RCC 7860 (cell line): ENCODE results near the gene GARIN5A.

Experiments
- DNase-seq: peaks from one replicate; pipeline ENCODE4 v3.0.0-alpha.2; 2015; ENCODE audit warnings: low spot score
- FAIRE-seq: peaks from 2 replicates; lab custom pipeline; 2012; peaks lifted over from hg19 to GRCh38; lab: Jason Lieb, UNC

The GARIN5A gene

GRCh38 chr19:50509366-50509765 lies 32.7 kb upstream of the GARIN5A start:
- FAIRE-seq (no peak), DNase-seq (no peak)

DNA sequence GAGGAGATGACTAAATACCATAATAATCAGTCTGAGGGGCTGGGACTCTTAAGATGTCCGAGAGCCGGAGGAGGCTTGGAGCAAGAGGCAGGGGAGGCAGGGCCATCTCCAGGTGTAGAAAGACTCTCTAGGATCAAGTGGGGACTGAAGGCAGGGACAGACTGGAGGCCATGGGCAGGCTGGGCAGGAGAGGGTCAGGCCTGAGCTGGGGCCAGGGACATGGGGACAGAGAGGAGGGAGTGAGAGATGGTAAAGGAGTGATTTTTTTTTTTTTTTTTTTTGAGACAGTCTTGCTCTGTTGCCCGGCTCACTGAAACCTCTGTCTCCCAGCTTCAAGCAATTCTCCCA lies 32.2 kb upstream of the GARIN5A start:
- FAIRE-seq (no peak), DNase-seq (no peak)

DNA sequence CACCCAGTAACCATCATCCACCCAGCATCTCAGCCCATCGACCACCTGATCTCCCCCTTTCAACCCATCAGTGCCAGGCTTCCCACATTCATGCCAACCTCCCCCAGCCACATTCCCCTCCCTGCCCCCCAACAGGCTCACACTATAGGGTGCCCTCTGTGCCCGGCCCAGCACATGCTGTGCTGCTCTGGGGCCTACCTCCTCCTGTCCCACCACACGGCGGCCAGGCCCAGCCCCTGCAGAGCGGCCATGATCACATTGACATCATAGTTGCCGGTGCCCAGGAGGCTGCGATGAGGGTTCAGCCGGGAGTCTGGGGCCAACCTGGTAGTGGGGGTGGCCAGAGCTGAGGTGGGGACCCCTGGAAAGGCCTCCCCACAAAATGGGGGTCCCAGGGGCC lies 30.7 kb upstream of the GARIN5A start:
- no peak for FAIRE-seq

GRCh38 chr19:50506700-50507099 lies 30.1 kb upstream of the GARIN5A start:
- no peak for FAIRE-seq
- no peak for DNase-seq

More for the DNA sequence above, 30.7 kb upstream of the GARIN5A start:
- no peak for DNase-seq

DNA sequence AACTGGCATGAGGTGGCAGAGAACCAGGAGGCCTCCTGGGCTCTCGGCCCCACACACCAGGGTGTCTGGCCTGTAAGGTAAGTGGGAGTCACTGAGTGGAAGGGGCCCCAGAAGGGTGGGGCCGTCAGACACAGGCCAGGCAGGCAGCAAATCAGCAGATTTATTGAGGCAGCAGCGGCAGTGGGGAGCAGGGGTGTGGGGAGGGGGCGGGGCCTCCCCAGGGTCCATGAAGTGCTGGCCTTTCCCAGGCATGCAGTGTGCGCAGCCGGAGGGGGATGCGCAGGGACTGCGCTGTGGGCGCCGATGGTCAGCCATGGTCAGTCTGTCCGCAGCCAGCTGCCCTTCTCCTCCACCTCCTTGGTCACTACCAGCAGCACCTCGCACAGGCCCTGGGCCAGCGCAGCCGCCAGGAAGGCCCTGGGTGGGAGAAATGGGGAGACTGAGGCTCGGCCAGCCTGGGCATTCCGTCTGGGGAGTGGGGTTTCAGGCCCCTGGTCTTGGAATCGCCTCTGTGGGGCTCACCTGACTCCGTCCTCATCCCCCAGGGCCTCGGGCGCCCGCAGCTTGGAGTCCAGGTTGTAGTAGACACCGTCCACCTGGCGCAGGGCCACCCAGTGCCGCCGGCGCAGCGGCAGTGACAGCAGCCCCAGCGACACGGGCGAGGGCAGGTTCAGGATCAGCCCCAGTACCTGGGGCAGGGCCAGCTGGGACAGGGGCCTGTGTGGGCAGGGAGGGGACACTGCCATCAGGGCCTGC lies 29.4 kb upstream of the GARIN5A start:
- no peak for FAIRE-seq
- no peak for DNase-seq

DNA sequence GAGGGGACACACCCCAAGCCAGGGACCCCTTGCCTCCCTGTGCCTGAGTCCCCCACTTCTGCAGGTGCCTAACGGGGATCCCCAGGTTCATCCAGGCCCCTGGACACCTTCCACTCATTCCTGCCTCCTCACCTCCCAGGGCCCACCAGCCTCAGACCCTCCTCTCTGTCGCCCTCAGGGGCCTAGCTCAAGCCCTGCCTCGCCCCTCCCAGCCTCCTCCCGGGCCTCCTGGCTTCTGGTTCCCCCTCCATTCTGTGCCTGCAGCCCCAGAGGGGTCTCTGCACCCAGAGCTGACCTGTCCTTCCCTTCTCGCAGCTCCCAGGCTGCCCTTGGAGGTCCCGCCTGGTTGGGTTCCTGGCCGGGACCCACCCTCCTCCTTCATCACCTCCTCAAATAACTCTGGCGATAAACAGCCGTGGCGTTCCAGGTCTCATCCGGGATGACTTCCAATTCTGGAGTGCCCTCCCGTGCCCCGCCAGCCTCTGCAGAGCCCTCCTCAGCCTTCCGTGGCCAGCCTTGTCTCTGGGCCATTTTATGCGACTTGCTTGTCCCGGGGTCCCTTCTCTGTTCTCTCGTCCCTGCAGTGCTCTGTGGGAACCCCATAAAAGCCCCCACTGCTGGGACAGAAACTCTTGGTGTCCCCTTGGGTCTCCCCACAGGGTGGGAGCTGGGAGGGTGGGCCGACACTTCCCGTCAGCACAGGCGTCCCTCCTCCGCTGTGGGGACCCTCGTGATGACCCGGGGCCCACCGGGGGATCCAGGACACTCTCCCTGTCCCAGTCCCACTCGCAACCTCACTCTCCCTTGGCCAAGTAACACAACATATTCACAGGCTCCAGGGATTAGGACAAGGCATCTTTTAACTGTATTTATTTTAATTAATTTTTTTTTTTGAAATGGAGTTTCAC lies 25.2 kb upstream of the GARIN5A start:
- no peak for DNase-seq

GRCh38 chr19:50501186-50501567 lies 24.5 kb upstream of the GARIN5A start:
- no peak for DNase-seq
- FAIRE-seq, result no peak

More for the DNA sequence above, 25.2 kb upstream of the GARIN5A start:
- no peak for FAIRE-seq

DNA sequence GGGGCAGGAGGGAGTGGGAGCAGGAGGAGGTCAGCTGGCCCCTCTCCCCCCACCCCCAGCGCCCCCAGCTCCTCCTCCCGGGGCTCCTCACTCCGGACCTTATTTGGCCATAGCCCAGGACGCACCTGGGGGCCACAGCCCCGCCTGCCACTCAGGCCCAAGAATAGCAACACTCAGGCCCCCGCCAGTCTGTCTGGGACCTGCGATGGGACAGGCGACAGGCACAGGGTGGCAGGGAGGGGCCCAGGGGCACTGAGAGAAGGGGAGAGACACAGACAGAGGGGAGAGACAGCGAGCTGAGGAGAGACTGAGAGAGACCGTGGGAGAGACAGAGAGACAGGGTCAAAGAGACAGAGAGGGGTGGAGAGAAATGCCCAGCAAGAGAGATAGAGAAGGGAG lies 24.1 kb upstream of the GARIN5A start:
- FAIRE-seq, result no peak
- no peak for DNase-seq

- no peak for DNase-seq
- FAIRE-seq, result no peak
Observed at GRCh38 chr19:50500060-50500752, 23.6 kb upstream of the GARIN5A start.

GRCh38 chr19:50498219-50499056 lies 21.8 kb upstream of the GARIN5A start:
- FAIRE-seq, result no peak
- DNase-seq, result no peak

DNA sequence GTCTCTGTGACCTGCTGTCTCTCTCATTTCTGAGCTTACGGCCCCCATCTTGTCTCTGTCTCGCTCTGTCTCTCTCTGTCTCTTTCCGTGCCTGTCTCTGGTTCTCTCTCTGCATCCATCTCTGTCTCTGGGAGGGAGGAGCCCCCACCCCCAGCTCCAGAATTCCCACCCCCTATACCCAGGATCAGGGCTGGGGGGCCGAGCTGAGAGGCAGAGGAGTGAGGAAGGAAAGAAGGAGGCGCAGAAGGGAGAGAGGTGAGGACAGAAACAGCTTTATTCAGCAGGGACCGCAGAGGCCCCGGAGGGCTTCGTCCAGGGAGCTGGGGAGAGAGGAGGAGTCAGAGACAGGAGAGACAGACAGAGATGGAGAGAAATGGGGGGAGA lies 20.4 kb upstream of the GARIN5A start:
- DNase-seq (no peak), FAIRE-seq (no peak)

DNA sequence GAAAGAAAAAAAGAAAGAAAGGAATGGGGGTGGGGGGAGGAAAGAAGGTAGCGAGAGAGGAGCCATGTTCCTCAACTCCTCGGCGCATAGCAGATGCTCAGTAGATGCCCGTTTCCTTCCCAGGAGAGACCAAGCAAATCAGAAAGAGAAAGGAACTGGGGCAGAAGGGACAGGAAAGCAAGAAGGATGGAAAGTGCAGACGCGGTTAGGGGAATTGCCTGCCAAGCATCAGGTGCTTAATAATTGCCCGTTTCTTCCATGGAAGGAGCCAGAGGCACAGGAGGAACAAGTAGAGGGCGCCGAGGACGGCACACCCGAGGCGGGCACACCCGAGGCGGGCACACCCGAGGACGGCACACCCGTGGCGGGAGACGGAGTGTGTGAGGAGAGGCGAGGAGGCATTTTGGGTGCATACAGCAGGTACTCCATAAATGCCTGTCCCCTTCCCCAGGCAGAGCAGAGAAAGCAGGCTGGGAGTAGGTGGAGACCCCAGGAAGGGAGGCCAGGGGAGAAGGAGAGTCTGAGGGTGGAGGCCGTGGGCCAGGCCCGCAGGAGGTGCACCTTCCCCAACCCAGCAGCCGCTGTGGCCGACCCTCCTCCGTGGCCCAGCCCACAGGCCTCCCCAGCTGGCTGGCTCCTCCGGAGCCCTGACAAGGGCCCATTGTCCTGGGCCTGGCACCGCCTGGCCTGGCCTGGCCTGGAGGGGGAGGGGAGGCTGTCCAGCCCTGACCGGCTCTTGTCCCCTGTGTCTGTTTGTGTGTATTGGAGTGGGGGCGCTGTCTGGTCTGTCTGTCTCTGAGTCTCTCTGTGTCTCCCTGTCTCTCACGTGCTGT lies 19.8 kb upstream of the GARIN5A start:
- FAIRE-seq, result no peak
- DNase-seq, result no peak

DNA sequence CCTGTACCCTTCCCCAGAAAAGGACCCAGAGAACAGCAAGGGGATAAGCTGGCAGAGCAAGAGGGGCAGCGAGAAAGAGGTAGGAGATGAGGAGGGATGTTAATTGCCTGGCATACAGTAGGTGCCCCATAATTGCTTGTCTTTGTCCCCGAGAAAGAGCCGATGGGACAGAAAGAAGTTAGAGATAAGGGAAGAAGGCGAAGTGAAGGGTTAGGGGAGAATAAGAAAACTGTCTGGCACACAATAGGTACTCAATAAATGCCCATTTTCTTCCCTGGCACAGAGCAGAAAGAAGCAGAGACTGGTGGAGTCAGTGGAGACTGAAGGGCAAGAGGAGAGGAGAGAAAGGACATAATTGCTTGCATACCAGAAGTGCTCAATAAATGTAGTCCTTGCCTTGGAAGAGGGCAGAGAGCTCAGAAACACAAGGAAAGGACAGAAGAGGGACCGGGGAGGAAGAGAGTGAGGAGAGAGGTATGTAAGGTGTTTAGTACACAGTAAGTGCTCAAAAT lies 18.4 kb upstream of the GARIN5A start:
- FAIRE-seq, result no peak
- DNase-seq, result no peak

DNA sequence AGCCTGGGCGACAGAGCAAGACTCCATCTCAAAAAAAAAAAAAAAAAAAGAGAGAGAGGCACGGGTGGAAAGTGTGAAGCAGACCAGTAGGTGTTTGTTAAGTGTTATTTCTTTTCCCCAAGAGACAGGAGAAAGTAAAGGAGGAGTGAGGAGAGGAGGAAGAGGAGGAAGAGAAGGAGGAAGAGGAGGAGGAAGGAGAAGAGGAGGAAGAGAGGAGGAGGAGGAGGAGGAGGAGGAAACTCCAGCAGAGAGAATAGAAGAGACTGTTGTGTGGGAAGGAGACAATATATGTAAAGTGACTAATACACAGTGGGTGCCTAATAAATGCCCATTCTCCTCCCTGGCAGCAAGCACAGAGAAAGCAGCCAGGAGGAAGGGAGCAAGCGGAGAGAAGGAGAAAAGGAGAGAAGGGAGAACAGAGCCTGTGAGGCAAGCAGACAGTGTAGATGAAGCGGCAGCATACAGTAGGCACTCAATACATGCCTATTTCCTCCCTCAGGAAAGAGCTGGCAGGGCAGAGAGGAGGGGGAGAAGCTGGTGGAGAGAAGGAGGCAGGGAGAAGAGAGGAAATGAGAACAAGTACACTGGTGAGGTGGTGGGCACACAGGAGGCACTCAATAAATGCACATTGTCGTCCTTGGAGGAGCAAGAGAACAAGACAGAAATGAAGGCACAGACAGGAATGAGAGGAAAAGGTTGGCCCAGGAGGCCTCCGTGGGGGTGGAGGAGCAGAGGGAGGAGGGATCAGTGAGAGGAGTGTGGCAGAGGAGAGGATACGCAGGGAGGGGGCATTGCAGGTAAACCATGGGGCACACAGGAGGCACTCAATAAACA lies 17.8 kb upstream of the GARIN5A start:
- DNase-seq (no peak), FAIRE-seq (no peak)

DNA sequence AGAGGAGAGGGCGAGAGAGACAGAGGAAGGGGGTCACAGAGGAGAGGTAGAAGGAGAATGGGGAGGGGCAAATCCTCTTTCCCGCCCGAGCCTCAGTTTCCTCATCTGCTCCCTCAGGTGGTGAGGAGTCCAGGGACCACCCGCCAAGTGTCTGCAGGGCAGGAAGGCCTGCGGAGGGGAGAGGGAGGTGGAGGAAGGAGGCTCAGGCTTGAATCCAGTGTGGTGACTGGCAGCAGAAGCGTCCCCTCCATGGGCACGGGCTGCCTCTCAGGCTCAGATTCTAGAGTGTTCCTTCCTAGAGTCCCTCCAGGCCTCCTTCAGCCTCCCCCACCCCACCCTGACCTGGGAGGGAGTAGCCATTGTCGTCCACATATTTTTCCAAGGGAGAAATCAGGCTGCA lies 16.5 kb upstream of the GARIN5A start:
- FAIRE-seq (no peak), DNase-seq (no peak)

DNA sequence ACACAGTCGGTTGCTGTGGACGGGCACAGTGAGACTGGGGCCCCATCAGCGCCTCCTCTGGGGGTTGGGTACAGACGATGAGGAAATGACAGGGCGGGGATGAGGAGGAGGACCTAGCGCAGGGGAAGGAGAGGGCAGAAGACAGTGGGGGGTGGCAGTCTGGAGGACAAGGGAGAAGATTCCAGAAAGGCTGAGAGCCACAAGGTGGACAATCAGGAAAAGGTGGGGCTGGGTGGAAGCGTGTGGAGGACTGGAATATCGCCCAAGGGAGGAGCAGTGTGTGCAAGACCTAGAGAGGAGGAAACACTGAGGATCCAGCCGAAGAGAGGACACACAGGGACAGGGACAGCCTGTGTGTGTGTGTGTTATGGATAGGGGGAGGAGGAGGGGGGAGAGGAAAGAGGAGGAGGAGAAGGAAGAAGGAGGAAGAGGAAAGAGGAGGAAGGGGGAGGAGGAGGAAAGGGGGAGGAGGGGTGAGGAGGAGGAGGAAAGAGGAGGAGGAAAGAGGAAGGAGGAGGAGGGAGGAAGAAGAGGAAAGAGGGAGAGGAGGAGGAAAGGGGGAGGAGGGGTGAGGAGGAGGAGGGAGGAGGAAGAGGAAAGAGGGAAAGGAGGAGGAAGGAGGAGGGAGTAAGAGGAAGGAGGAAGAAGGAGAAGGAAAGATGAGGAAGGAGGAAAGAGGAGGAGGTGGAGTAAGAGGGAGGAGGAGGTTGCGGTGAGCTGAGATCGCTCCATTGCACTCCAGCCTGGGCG lies 15.8 kb upstream of the GARIN5A start:
- FAIRE-seq (no peak), DNase-seq (no peak)

DNA sequence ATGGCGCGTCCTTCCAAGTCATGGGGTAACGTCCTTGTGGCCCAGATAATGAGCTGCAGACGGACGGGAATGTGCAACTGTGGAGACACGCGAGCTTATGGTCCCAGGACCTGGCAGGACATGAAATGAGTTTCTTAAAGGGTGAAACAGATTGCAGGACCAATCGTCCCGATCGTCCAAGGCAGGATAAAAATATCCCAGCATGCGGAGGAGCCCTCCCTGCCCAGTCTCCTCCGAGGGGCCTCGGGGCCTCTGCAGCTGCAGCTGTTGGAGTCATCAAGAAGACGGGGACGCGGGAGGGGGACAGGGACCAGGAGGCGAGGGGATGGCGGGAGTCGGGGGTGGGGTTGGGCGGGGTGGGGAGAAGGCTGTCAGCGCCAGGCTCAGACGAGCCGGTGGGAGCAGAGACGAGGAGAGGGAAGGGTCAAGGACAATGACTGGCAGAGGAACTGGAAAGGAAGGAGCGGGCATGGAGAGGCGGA lies 14.4 kb upstream of the GARIN5A start:
- FAIRE-seq (no peak), DNase-seq (no peak)

GRCh38 chr19:50490411-50490811 lies 13.8 kb upstream of the GARIN5A start:
- no peak for FAIRE-seq

More at GRCh38 chr19:50490411-50490811, 13.8 kb upstream of the GARIN5A start:
- no peak for DNase-seq
